ENCODE results near the gene CYTIP. TPM values are rescaled to one million over a fixed set of nuclear protein-coding genes. Genes with fewer than 3 reads are reported as not detected.
"Not testable (repeated sequence)": the region's sequence is repeated elsewhere in the genome, so short reads cannot be mapped to it uniquely, and the experiment has no call there.

Gene CYTIP
- total and polyA plus RNA-seq, 12 donors: 0.73 to 13.7 (median 1.6) TPM

GRCh38 chr2:157413326-157414035 lies 30.4 kb downstream of the CYTIP start:
- Histone ChIP-seq H3K27me3 (no peaks in the 10 kb centered on the region), H3K36me3 (peaks cover 0 to 25% (median 0%) of the 10 kb centered on the region in 9 donors), H3K27ac (peak overlapping the region in 1 of 10 donors; percentile 91), H3K9me3 (no peaks in the 10 kb centered on the region), H3K4me3 (no peak overlapping the region), H3K4me1 (peaks cover 0 to 78% (median 0%) of the 10 kb centered on the region in 9 donors)
- DNase-seq (no peak), ATAC-seq (peak in 1 of 8 donors; percentile 20)
- WGBS, 2 donors: 77 to 81% methylated on average over 4 of the region's 4 CpGs
- TF ChIP-seq CTCF (IDR thresholded peaks at IDR 0.05): no peak
- intact Hi-C loops (cut with DNase I): no loop called here

DNA sequence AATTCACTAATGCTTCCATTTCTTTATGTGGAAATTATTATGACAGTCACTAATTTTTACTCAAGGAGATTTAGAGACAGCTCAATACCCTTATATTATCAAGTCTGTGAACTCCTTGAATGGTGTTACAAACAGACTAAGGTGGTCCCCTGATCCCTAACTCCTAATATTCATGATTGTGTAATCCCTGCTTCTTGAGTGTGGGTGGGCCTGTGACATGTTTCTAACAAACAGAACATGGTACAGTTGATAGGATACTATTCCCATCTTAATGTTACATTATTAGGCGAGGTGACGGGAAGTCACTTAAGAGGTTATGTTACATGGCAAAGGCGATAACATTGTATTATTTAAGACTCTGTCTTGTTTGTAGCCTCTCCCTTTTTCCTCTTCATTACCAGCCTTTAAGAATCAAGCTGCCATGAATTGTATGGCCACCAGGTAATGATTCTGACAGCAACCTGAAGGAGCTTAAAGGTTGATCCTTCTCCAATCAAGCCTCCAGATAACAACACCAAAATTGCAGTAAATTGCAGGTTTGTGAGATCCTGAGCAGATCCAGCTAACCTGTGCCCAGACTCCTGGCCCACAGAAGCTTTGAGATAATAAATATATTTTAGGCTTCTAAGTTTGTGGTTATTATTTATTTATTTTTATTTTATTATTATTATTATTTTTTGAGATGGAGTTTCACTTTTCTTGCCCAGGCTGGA lies 32.1 kb downstream of the CYTIP start:
- ATAC-seq (no peak), DNase-seq (no peak)
- intact Hi-C loops (cut with DNase I): no loop called here
- WGBS, 2 donors: 94 to 96% methylated on average over 3 of the region's 3 CpGs
- no peak for TF ChIP-seq CTCF (IDR thresholded peaks at IDR 0.05)
- Histone ChIP-seq H3K4me3 (no peak overlapping the region), H3K4me1 (peaks cover 0 to 63% (median 0%) of the 10 kb centered on the region in 9 donors), H3K27ac (peak overlapping the region in 1 of 10 donors; percentile 54), H3K27me3 (no peaks in the 10 kb centered on the region), H3K36me3 (peaks cover 0 to 20% (median 0%) of the 10 kb centered on the region in 9 donors), H3K9me3 (no peaks in the 10 kb centered on the region)

DNA sequence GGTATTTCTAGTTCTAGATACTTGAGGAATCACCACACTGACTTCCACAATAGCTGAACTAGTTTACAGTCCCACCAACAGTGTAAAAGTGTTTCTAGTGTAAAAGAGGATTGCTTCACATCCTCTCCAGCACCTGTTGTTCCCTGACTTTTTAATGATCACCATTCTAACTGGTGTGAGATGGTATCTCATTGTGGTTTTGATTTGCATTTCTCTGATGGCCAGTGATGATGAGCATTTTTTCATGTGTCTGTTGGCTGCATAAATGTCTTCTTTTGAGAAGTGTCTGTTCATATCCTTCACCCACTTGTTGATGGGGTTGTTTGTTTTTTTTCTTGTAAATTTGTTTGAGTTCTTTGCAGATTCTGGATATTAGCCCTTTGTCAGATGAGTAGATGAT lies 38.5 kb downstream of the CYTIP start:
- H3K4me1 ChIP-seq; H3K27ac ChIP-seq; DNase-seq; H3K27me3 ChIP-seq; H3K9me3 ChIP-seq; intact Hi-C loops (cut with DNase I); ATAC-seq; H3K4me3 ChIP-seq; H3K36me3 ChIP-seq: not testable (repeated sequence)

DNA sequence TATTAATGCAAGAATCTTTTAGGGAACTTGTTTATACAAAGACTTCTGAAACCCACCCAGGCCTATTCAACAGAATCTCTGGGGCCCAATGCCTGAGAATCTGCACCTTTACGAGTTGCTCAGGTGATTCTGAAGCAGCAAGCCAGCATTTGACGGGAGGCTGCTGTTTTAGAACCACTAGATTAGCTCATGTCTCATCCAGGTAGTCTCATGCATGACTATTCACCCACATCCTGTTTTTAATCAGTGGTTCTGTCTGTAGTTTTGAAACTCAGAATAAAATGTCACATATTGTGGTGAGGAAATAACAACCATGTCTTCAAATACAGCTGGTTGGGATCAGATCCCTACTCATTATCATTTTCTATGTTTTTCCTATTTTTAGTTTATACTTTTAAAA lies 39.5 kb downstream of the CYTIP start:
- ATAC-seq: peak in 1 of 8 donors; percentile 17
- H3K27me3 ChIP-seq: no peaks in the 10 kb centered on the region
- 75 to 76% methylated on average over 2 of the region's 2 CpGs for WGBS, 2 donors
- no peaks in the 10 kb centered on the region for H3K36me3 ChIP-seq
- peaks cover 0 to 10% (median 0%) of the 10 kb centered on the region in 9 donors for H3K4me1 ChIP-seq
- peak overlapping the region in 1 of 10 donors; percentile 77 for H3K27ac ChIP-seq
- no peak overlapping the region for H3K4me3 ChIP-seq
- intact Hi-C loops (cut with DNase I): no loop called here
- no peaks in the 10 kb centered on the region for H3K9me3 ChIP-seq
- DNase-seq: no peak
- TF ChIP-seq CTCF (IDR thresholded peaks at IDR 0.05): no peak

GRCh38 chr2:157402801-157403485 lies 40.9 kb downstream of the CYTIP start:
- H3K27me3 ChIP-seq; H3K4me1 ChIP-seq; ATAC-seq; H3K36me3 ChIP-seq; DNase-seq; intact Hi-C loops (cut with DNase I); H3K9me3 ChIP-seq; H3K4me3 ChIP-seq: not testable (repeated sequence)
- H3K27ac ChIP-seq: peak overlapping the region in 1 of 10 donors; percentile 77
- 83 to 86% methylated on average over 15 of the region's 15 CpGs for WGBS, 2 donors

All from heart right ventricle (tissue), 16 donors.